GM19395 (cell line): ENCODE data around the gene BLTP2.

Experiments used
- ATAC-seq: cut with Tn5 transposase; IDR thresholded peaks from one replicate; pipeline ENCODE4 v1.9.1; 2021; ENCODE audit warnings: mild to moderate bottlenecking, moderate library complexity; ENCODE audit not compliant: unreplicated experiment

BLTP2 gene

GRCh38 chr17:28599311-28600184 lies 45.4 kb downstream of the BLTP2 start:
- peak; percentile 57 for ATAC-seq

- ATAC-seq: peak; percentile 74
Observed at GRCh38 chr17:28598799-28599310, 46.1 kb downstream of the BLTP2 start, which contains the start of gene SPAG5. TSS of gene SPAG5 (minus strand) at chr17:28599025. CDS start at chr17:28598946, 79 bp downstream.

GRCh38 chr17:28598389-28598788 lies 46.6 kb downstream of the BLTP2 start:
- no peak for ATAC-seq

- no peak for ATAC-seq
Observed at GRCh38 chr17:28597606-28598383, 47.2 kb downstream of the BLTP2 start.
